KMS-11 (cell line): Measurements from ENCODE around the gene TRIOBP.

Source experiments
- H2AFZ ChIP-seq: fragments of 200-600 bp; sonication (generic); 2 replicates; pipeline ENCODE4 v1.6.1; 2016; ENCODE audit warnings: antibody characterized with exemption, mixed run types, low read depth
- H3K27ac ChIP-seq: fragments of 200-600 bp; sonication (generic); 2 replicates; pipeline ENCODE4 v1.6.1; 2016; ENCODE audit warnings: mild to moderate bottlenecking, mixed run types
- H3K27me3 ChIP-seq: fragments of 200-600 bp; sonication (generic); 2 replicates; pipeline ENCODE4 v1.6.1; 2017; ENCODE audit warnings: mild to moderate bottlenecking, low read depth, mixed run types, moderate library complexity; ENCODE audit not compliant: insufficient read depth
- H3K36me3 ChIP-seq: fragments of 200-600 bp; sonication (generic); 2 replicates; pipeline ENCODE4 v1.6.1; 2017; ENCODE audit warnings: mild to moderate bottlenecking, mixed run types; ENCODE audit not compliant: insufficient read depth
- H3K4me1 ChIP-seq: fragments of 200-600 bp; sonication (generic); 2 replicates; pipeline ENCODE4 v1.6.1; 2016; ENCODE audit warnings: mild to moderate bottlenecking, low read depth, mixed run types; ENCODE audit not compliant: poor library complexity, severe bottlenecking
- H3K4me2 ChIP-seq: fragments of 200-600 bp; sonication (generic); 2 replicates; pipeline ENCODE4 v1.7.0; 2016; ENCODE audit warnings: mild to moderate bottlenecking, mixed run types
- H3K4me3 ChIP-seq: fragments of 200-600 bp; sonication (generic); IDR thresholded peaks from 2 replicates; pipeline ENCODE4 v1.6.1; 2017; ENCODE audit warnings: low read depth, low read length, mixed read lengths; ENCODE audit not compliant: insufficient read depth
- H3K79me2 ChIP-seq: fragments of 200-600 bp; sonication (generic); 2 replicates; pipeline ENCODE4 v1.6.1; 2016; ENCODE audit warnings: low read depth, mixed run types; ENCODE audit not compliant: insufficient read depth
- H3K9ac ChIP-seq: fragments of 200-600 bp; sonication (generic); 2 replicates; pipeline ENCODE4 v1.6.1; 2016; ENCODE audit warnings: mild to moderate bottlenecking, mixed run types
- H4K20me1 ChIP-seq: fragments of 200-600 bp; sonication (generic); 2 replicates; pipeline ENCODE4 v1.6.1; 2016; ENCODE audit warnings: mild to moderate bottlenecking, mixed run types; ENCODE audit not compliant: insufficient read depth
- CTCF ChIP-seq: fragments of 200-600 bp; sonication (generic); conservative IDR thresholded peaks from 2 replicates; pipeline ENCODE4 v1.6.1; 2017; ENCODE audit warnings: low read depth, mild to moderate bottlenecking, antibody characterized with exemption, low read length, moderate library complexity, mixed read lengths

TRIOBP gene

DNA sequence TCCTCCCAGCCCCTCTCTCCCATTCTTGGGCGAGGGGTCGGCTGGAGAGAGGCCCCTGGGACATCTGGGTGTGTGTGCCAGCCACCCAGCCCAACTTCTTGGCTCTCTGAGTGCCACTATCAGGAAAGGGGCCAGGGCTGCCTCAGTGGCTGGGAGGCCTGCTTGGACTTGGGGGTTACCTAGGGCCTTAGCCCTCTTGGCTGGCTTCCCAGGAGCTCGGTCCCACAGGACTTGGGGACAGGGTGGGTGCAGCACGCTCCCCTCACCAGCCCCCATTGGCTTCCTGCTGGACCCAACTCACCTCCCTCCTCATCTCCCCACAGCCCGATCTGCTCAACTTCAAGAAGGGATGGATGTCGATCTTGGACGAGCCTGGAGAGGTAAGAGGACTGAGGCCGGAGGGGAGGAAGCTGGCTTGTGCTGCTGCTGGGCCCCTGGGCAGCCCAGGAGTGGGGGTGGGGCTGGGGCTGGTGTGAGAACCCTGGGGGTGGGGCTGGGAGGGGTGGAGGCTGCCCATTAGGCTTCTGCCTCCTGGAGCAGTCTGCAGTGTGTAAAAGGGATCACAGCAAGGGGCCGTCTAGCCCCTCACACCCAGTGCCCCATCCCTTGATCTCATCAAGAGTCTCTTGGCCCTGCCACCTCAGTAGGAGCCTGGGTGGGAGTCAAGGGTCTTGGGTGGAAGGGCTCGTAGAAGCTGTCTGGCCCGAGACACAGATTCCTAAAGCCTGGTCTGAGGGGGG is 54.8 kb downstream of the TRIOBP start:
- Histone ChIP-seq H3K27ac (no peak overlapping the region), H3K9ac (no peak overlapping the region), H3K79me2 (peaks cover 12% of the 10 kb centered on the region), H3K4me1 (no peaks in the 10 kb centered on the region), H3K4me2 (no peak overlapping the region), H2AFZ (no peak overlapping the region), H3K36me3 (no peaks in the 10 kb centered on the region), H4K20me1 (no peaks in the 10 kb centered on the region), H3K27me3 (no peaks in the 10 kb centered on the region), H3K4me3 (no peak overlapping the region)
- TF ChIP-seq CTCF: no peak

GRCh38 chr22:37752189-37753087 is 55.6 kb downstream of the TRIOBP start:
- H3K4me2 ChIP-seq: no peak overlapping the region

GRCh38 chr22:37753746-37754145 is 56.9 kb downstream of the TRIOBP start:
- H3K4me1 ChIP-seq: no peaks in the 10 kb centered on the region

More at GRCh38 chr22:37752189-37753087, 55.6 kb downstream of the TRIOBP start:
- Histone ChIP-seq H2AFZ (no peak overlapping the region), H3K36me3 (no peaks in the 10 kb centered on the region), H4K20me1 (no peaks in the 10 kb centered on the region), H3K4me1 (no peaks in the 10 kb centered on the region), H3K27ac (no peak overlapping the region), H3K9ac (no peak overlapping the region), H3K4me3 (no peak overlapping the region), H3K27me3 (no peaks in the 10 kb centered on the region), H3K79me2 (peaks cover 11% of the 10 kb centered on the region)
- no peak for TF ChIP-seq CTCF

DNA sequence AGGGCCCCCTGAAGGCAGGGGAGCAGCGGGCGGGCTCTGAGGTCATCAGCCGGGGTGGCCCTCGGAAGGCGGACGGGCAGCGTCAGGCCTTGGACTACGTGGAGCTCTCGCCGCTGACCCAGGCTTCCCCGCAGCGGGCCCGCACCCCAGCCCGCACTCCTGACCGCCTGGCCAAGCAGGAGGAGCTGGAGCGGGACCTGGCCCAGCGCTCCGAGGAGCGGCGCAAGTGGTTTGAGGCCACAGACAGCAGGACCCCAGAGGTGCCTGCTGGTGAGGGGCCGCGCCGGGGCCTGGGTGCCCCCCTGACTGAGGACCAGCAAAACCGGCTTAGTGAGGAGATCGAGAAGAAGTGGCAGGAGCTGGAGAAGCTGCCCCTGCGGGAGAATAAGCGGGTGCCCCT is 60.8 kb downstream of the TRIOBP start:
- Histone ChIP-seq H3K36me3 (no peaks in the 10 kb centered on the region), H3K27ac (no peak overlapping the region), H2AFZ (no peak overlapping the region), H3K4me3 (no peak overlapping the region), H3K27me3 (no peaks in the 10 kb centered on the region), H4K20me1 (no peaks in the 10 kb centered on the region), H3K4me2 (no peak overlapping the region), H3K4me1 (peaks cover 3% of the 10 kb centered on the region), H3K9ac (no peak overlapping the region), H3K79me2 (no peaks in the 10 kb centered on the region)
- no peak for TF ChIP-seq CTCF

More at GRCh38 chr22:37753746-37754145, 56.9 kb downstream of the TRIOBP start:
- Histone ChIP-seq H3K27me3 (no peaks in the 10 kb centered on the region), H3K4me2 (no peak overlapping the region), H2AFZ (no peak overlapping the region), H3K36me3 (no peaks in the 10 kb centered on the region), H3K4me3 (no peak overlapping the region), H3K79me2 (no peaks in the 10 kb centered on the region), H4K20me1 (no peaks in the 10 kb centered on the region), H3K27ac (no peak overlapping the region), H3K9ac (no peak overlapping the region)
- TF ChIP-seq CTCF: no peak
